Left ventricle myocardium inferior (tissue), 1 donor: Measurements from ENCODE around the gene MALT1. TPM values are rescaled to one million over a fixed set of nuclear protein-coding genes. Genes with fewer than 3 reads are reported as not detected.
"Not testable (repeated sequence)": the region's sequence is repeated elsewhere in the genome, so short reads cannot be mapped to it uniquely, and the experiment has no call there.

Source experiments
- DNase-seq: peaks from one replicate; pipeline ENCODE4 v3.0.0-alpha.2; 2020
- H3K27ac ChIP-seq: fragments of 200-600 bp; replicated peaks from 2 replicates; pipeline ENCODE4 v1.8.0; 2021
- H3K27me3 ChIP-seq: fragments of 200-600 bp; 2 replicates; pipeline ENCODE4 v1.8.0; 2021; ENCODE audit warnings: low read depth
- H3K36me3 ChIP-seq: fragments of 200-600 bp; 2 replicates; pipeline ENCODE4 v1.8.0; 2021
- H3K4me1 ChIP-seq: fragments of 200-600 bp; 2 replicates; pipeline ENCODE4 v1.8.0; 2021
- H3K4me3 ChIP-seq: fragments of 200-600 bp; 2 replicates; pipeline ENCODE4 v1.8.0; 2021; ENCODE audit warnings: mild to moderate bottlenecking, moderate library complexity
- H3K9me3 ChIP-seq: fragments of 200-600 bp; replicated peaks from 2 replicates; pipeline ENCODE4 v1.8.0; 2021
- CTCF ChIP-seq: fragments of 200-600 bp; IDR thresholded peaks from 2 replicates; pipeline ENCODE4 v1.8.0; 2021; ENCODE audit warnings: antibody characterized with exemption, mild to moderate bottlenecking, borderline replicate concordance
- intact Hi-C: fragments of 100-400 bp; cut with micrococcal nuclease; formaldehyde crosslinking; loops from one replicate; pipeline ENCODE4 v1.11.0; 2022
- total RNA-seq: library from RNA; stranded (reverse); fragmentation: NEBNext Ultra II Directional; extraction: Animal tissue kit (Norgen Biotek cat#: 25700); gene quantifications from one replicate; pipeline ENCODE4 v1.2.1, GENCODE V29; 2021
- donor health status: DM: no; HTN: yes; CAD: no; lungs with severe emphysema.

MALT1 gene
- total RNA-seq, 1 donor from 2014 or later, result 8.6 TPM

GRCh38 chr18:58646334-58646862, 24.9 kb upstream of the MALT1 start:
- Histone ChIP-seq H3K27me3 (no peaks in the 10 kb centered on the region), H3K9me3 (no peaks in the 10 kb centered on the region), H3K36me3 (no peaks in the 10 kb centered on the region), H3K27ac (no peak overlapping the region), H3K4me1 (peaks cover 24% of the 10 kb centered on the region), H3K4me3 (no peak overlapping the region)
- DNase-seq, result no peak
- TF ChIP-seq CTCF, result no peak
- intact Hi-C loops, result no loop called here

- no peak for TF ChIP-seq CTCF
- intact Hi-C loops, result no loop called here
- Histone ChIP-seq H3K27me3 (no peaks in the 10 kb centered on the region), H3K36me3 (no peaks in the 10 kb centered on the region), H3K4me3 (no peak overlapping the region), H3K27ac (no peak overlapping the region), H3K9me3 (peaks cover 8% of the 10 kb centered on the region), H3K4me1 (peaks cover 11% of the 10 kb centered on the region)
- no peak for DNase-seq
These were observed 21.1 kb upstream of the MALT1 start for GRCh38 chr18:58649966-58650816.

GRCh38 chr18:58650830-58651229, 20.4 kb upstream of the MALT1 start:
- H3K36me3 ChIP-seq, intact Hi-C loops: not testable (repeated sequence)

GRCh38 chr18:58653144-58653722, 18.0 kb upstream of the MALT1 start:
- H3K27ac ChIP-seq, H3K36me3 ChIP-seq, intact Hi-C loops, H3K27me3 ChIP-seq, H3K4me3 ChIP-seq, DNase-seq: not testable (repeated sequence)
- H3K4me1 ChIP-seq, result peaks cover 13% of the 10 kb centered on the region
- H3K9me3 ChIP-seq, result peaks cover 14% of the 10 kb centered on the region

More at GRCh38 chr18:58650830-58651229, 20.4 kb upstream of the MALT1 start:
- DNase-seq, H3K4me3 ChIP-seq, H3K27ac ChIP-seq, H3K4me1 ChIP-seq, H3K27me3 ChIP-seq: not testable (repeated sequence)
- peaks cover 14% of the 10 kb centered on the region for H3K9me3 ChIP-seq

GRCh38 chr18:58653814-58654509, 17.3 kb upstream of the MALT1 start:
- intact Hi-C loops, result no loop called here
- Histone ChIP-seq H3K27me3 (no peaks in the 10 kb centered on the region), H3K4me1 (peaks cover 13% of the 10 kb centered on the region), H3K9me3 (peaks cover 14% of the 10 kb centered on the region), H3K36me3 (no peaks in the 10 kb centered on the region), H3K4me3 (no peak overlapping the region), H3K27ac (no peak overlapping the region)
- no peak for DNase-seq
- no peak for TF ChIP-seq CTCF

- Histone ChIP-seq H3K27ac (no peak overlapping the region), H3K9me3 (peaks cover 14% of the 10 kb centered on the region), H3K36me3 (no peaks in the 10 kb centered on the region), H3K27me3 (no peaks in the 10 kb centered on the region), H3K4me3 (no peak overlapping the region), H3K4me1 (peaks cover 13% of the 10 kb centered on the region)
- no peak for TF ChIP-seq CTCF
- intact Hi-C loops, result no loop called here
- no peak for DNase-seq
These were observed 16.2 kb upstream of the MALT1 start for GRCh38 chr18:58654896-58655614.
